OCI-LY1 (cell line): Measurements from ENCODE around the gene EIF1AD.

Source experiments
- H2AFZ ChIP-seq: fragments of 200-600 bp; sonication (generic), shearing (Covaris generic); 2 replicates; pipeline ENCODE4 v1.6.0; 2014; ENCODE audit warnings: antibody characterized with exemption, mild to moderate bottlenecking, low read length
- H3F3A ChIP-seq: fragments of 200-600 bp; sonication (generic), shearing (Covaris generic); 2 replicates; pipeline ENCODE4 v1.6.0; 2014; ENCODE audit warnings: mild to moderate bottlenecking, antibody characterized with exemption, low read length, moderate library complexity; ENCODE audit not compliant: insufficient read depth
- H3K27ac ChIP-seq: fragments of 200-600 bp; sonication (generic); 2 replicates; pipeline ENCODE4 v1.5.1; 2014; ENCODE audit warnings: low read length, mixed run types, mild to moderate bottlenecking, low read depth; ENCODE audit not compliant: poor library complexity, severe bottlenecking
- H3K27me3 ChIP-seq: fragments of 200-600 bp; sonication (generic); 2 replicates; pipeline ENCODE4 v1.6.0; 2014; ENCODE audit warnings: antibody characterized with exemption, mild to moderate bottlenecking, low read length, moderate library complexity; ENCODE audit not compliant: insufficient read depth
- H3K36me3 ChIP-seq: fragments of 200-600 bp; sonication (generic); 2 replicates; pipeline ENCODE4 v1.6.1; 2014; ENCODE audit warnings: mild to moderate bottlenecking, antibody characterized with exemption, low read length, moderate library complexity, mixed read lengths; ENCODE audit not compliant: insufficient read depth
- H3K4me1 ChIP-seq: fragments of 200-600 bp; sonication (generic); 2 replicates; pipeline ENCODE4 v1.5.1; 2014; ENCODE audit warnings: mild to moderate bottlenecking, low read length, moderate library complexity; ENCODE audit not compliant: insufficient read depth, severe bottlenecking
- H3K4me2 ChIP-seq: fragments of 200-600 bp; sonication (generic), shearing (Covaris generic); 2 replicates; pipeline ENCODE4 v1.6.1; 2014; ENCODE audit warnings: low read length
- H3K4me3 ChIP-seq: fragments of 200-600 bp; sonication (generic); 2 replicates; pipeline ENCODE4 v1.5.1; 2014; ENCODE audit warnings: low read length, low read depth, mild to moderate bottlenecking, mixed read lengths; ENCODE audit not compliant: poor library complexity, severe bottlenecking
- H3K79me2 ChIP-seq: fragments of 200-600 bp; shearing (Covaris generic); 2 replicates; pipeline ENCODE4 v1.6.1; 2016; ENCODE audit warnings: mixed run types, low read length, mixed read lengths; ENCODE audit not compliant: insufficient read depth
- H3K9ac ChIP-seq: fragments of 200-600 bp; sonication (generic), shearing (Covaris generic); 2 replicates; pipeline ENCODE4 v1.6.1; 2014; ENCODE audit warnings: mild to moderate bottlenecking, low read length, mixed read lengths
- H3K9me2 ChIP-seq: fragments of 200-600 bp; sonication (generic), shearing (Covaris generic); 2 replicates; pipeline ENCODE4 v1.6.1; 2014; ENCODE audit warnings: low read depth, mild to moderate bottlenecking, low read length, mixed read lengths
- H3K9me3 ChIP-seq: fragments of 200-600 bp; shearing (Covaris generic); 2 replicates; pipeline ENCODE4 v1.6.1; 2014; ENCODE audit warnings: low read length, mixed read lengths
- H4K20me1 ChIP-seq: fragments of 200-600 bp; sonication (generic), shearing (Covaris generic); 2 replicates; pipeline ENCODE4 v1.6.0; 2016; ENCODE audit warnings: mild to moderate bottlenecking, low read length; ENCODE audit not compliant: insufficient read depth
- CTCF ChIP-seq: fragments of 200-600 bp; sonication (generic), shearing (Covaris generic); IDR thresholded peaks from 2 replicates; pipeline ENCODE4 v1.5.1; 2017; ENCODE audit warnings: mild to moderate bottlenecking, antibody characterized with exemption, low read length, moderate library complexity, mixed read lengths
- EZH2 ChIP-seq: fragments of 200-600 bp; sonication (generic), shearing (Covaris generic); IDR thresholded peaks from 2 replicates; pipeline ENCODE4 v1.8.0; 2017; ENCODE audit warnings: borderline replicate concordance, mixed run types, mild to moderate bottlenecking, antibody characterized with exemption, low read length, moderate library complexity, mixed read lengths

The EIF1AD gene

GRCh38 chr11:66020618-66021357, 18.8 kb upstream of the EIF1AD start:
- no peak overlapping the region for H3K4me2 ChIP-seq

GRCh38 chr11:66020212-66020611, 18.3 kb upstream of the EIF1AD start:
- Histone ChIP-seq H3K9ac (no peak overlapping the region), H3K79me2 (no peaks in the 10 kb centered on the region), H3K27me3 (0 out of 2 replicates have a peak, but pooled peaks cover 7% of the 10 kb centered on the region), H2AFZ (no peak overlapping the region), H3K27ac (no peak overlapping the region), H3K9me3 (no peaks in the 10 kb centered on the region), H4K20me1 (no peaks in the 10 kb centered on the region), H3K36me3 (no peaks in the 10 kb centered on the region), H3F3A (no peaks in the 10 kb centered on the region), H3K9me2 (no peaks in the 10 kb centered on the region), H3K4me1 (peaks cover 3% of the 10 kb centered on the region), H3K4me3 (no peak overlapping the region), H3K4me2 (no peak overlapping the region)
- no peak for TF ChIP-seq CTCF

More at GRCh38 chr11:66020618-66021357, 18.8 kb upstream of the EIF1AD start:
- TF ChIP-seq CTCF, result no peak
- TF ChIP-seq EZH2, result no peak
- Histone ChIP-seq H3K4me1 (peaks cover 3% of the 10 kb centered on the region), H3K4me3 (no peak overlapping the region), H3K27me3 (0 out of 2 replicates have a peak, but pooled peaks cover 7% of the 10 kb centered on the region), H3K9me2 (no peaks in the 10 kb centered on the region), H3F3A (no peaks in the 10 kb centered on the region), H3K9ac (no peak overlapping the region), H3K36me3 (no peaks in the 10 kb centered on the region), H4K20me1 (no peaks in the 10 kb centered on the region), H3K79me2 (no peaks in the 10 kb centered on the region), H3K27ac (no peak overlapping the region), H3K9me3 (no peaks in the 10 kb centered on the region), H2AFZ (no peak overlapping the region)

GRCh38 chr11:66017321-66017720, 15.4 kb upstream of the EIF1AD start:
- no peaks in the 10 kb centered on the region for H3K9me2 ChIP-seq
- TF ChIP-seq CTCF, result no peak
- TF ChIP-seq EZH2, result no peak
- H3K27ac ChIP-seq, result no peak overlapping the region
- no peak overlapping the region for H2AFZ ChIP-seq
- no peaks in the 10 kb centered on the region for H3K36me3 ChIP-seq
- no peaks in the 10 kb centered on the region for H3F3A ChIP-seq
- H3K4me1 ChIP-seq, result peaks cover 2% of the 10 kb centered on the region
- no peaks in the 10 kb centered on the region for H3K9me3 ChIP-seq
- no peak overlapping the region for H3K4me3 ChIP-seq
- no peaks in the 10 kb centered on the region for H3K79me2 ChIP-seq
- H4K20me1 ChIP-seq, result no peaks in the 10 kb centered on the region
- H3K9ac ChIP-seq, result no peak overlapping the region
- H3K27me3 ChIP-seq, result 0 out of 2 replicates have a peak, but pooled peaks cover 7% of the 10 kb centered on the region
- H3K4me2 ChIP-seq, result no peak overlapping the region
